ENCODE data around the gene SPINK14. TPM values are rescaled to one million over a fixed set of nuclear protein-coding genes. Genes with fewer than 3 reads are reported as not detected.

Gene SPINK14
- total and polyA plus RNA-seq, 2 donors (not counting 3 experiments of a cell fraction or from before 2014, with no cell fraction given) = not detected

DNA sequence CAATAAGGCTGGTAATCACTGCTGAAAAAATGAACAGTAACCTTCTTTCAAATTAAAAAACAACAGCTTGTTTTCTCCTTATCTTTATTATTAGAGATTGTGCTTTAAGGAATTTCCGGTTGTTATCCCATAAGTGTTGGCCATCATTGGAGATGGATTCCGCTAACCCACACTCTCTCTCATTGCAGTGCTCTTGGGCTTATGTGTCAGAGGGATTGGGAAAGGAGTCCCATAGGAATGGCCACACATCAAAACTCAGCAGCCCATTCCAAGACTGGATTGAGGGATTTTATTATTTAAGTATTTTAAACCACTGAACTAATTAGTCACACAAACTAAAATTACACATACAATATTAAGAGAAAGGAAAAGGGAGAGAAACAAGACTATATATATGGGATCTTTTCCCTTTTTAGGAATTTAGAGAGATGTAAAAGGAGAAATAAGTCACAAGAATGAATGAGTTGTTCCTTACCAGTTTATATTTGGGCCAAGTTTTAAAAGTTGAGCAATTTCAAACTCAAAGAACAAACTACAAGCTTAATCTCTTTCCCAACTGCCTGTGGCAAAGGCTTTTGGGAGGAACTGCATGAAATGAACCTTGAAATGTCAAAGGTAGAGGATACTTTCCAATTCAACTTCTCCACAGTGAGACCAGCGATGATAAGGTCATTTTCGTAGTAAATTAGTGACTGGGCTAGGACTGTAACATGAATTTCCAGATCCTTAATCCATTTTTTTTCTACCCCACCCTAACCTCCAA is 36.9 kb downstream of the SPINK14 start:
- H3K79me2 ChIP-seq (ENCODE audit: control insufficient read depth, insufficient read depth, low read length) = no peaks in the 10 kb centered on the region
- H3K36me3 ChIP-seq (ENCODE audit: control insufficient read depth in 2 of 2, extremely low read depth in 1 of 2, insufficient read depth in 2 of 2, low read length in 2 of 2) = no peaks in the 10 kb centered on the region
- ChIA-PET POLR2A (no interaction called here), CTCF (interaction anchor here (1.4 kb wide), 1 partner anchor 170 kb away, joined by 5 read pairs; no protein-coding TSS in a partner anchor)
- FAIRE-seq = no peak
- H3K9me1 ChIP-seq (replicated peaks; ENCODE audit: control insufficient read depth, extremely low read depth, insufficient read depth, low read length) = no peaks in the 10 kb centered on the region
- no peak overlapping the region for H2AFZ ChIP-seq (ENCODE audit: low read depth, low read length)
- no peak for DNase-seq (ENCODE audit: low read depth, low spot score)
- H4K20me1 ChIP-seq (replicated peaks; ENCODE audit: control insufficient read depth, extremely low read depth, insufficient read depth, low read length) = no peaks in the 10 kb centered on the region
- BruUV-seq (replicated peaks) = no TSS peak
- H3K9me3 ChIP-seq (replicated peaks; ENCODE audit: control insufficient read depth, insufficient read depth, low read length) = no peaks in the 10 kb centered on the region
- H3K4me1 ChIP-seq (ENCODE audit: control insufficient read depth, extremely low read depth, insufficient read depth, low read length) = no peaks in the 10 kb centered on the region
- TF ChIP-seq CTCF (IDR thresholded peaks at IDR 0.05; ENCODE audit: extremely low read depth in 1 of 2, insufficient read depth in 1 of 2, low read depth in 1 of 2, low read length in 2 of 2) (no peak), FOS (IDR thresholded peaks at IDR 0.05; ENCODE audit: borderline replicate concordance, insufficient read depth, low read length) (no peak)
- H3K9ac ChIP-seq (replicated peaks; ENCODE audit: extremely low read depth, insufficient read depth, low read length) = no peak overlapping the region
- no peak overlapping the region for H3K27ac ChIP-seq (ENCODE audit: insufficient read depth, low read depth, low read length)
- no peak overlapping the region for H3K4me3 ChIP-seq (replicated peaks in 1 of 3; ENCODE audit: insufficient read depth in 1 of 3, low read depth in 1 of 3, low read length in 3 of 3)
- intact Hi-C loops (cut with micrococcal nuclease) = no loop called here
- no peak overlapping the region for H3K4me2 ChIP-seq (ENCODE audit: insufficient read depth, low read length)
- dilution Hi-C loops (cut with MboI; ENCODE audit: extremely low pct_ligation_motif_present, low sequenced_read_pairs) = no loop called here
- H3K27me3 ChIP-seq (ENCODE audit: control insufficient read depth in 2 of 2, insufficient read depth in 2 of 2, low read length in 2 of 2) = no peaks in the 10 kb centered on the region

GRCh38 chr5:148205865-148206264 is 37.5 kb downstream of the SPINK14 start:
- POLR2A ChIA-PET = no interaction called here

More at GRCh38 chr5:148205865-148206264, 37.5 kb downstream of the SPINK14 start:
- Histone ChIP-seq H4K20me1 (replicated peaks; ENCODE audit: control insufficient read depth, extremely low read depth, insufficient read depth, low read length) (no peaks in the 10 kb centered on the region), H3K27me3 (ENCODE audit: control insufficient read depth in 2 of 2, insufficient read depth in 2 of 2, low read length in 2 of 2) (no peaks in the 10 kb centered on the region), H3K4me2 (ENCODE audit: insufficient read depth, low read length) (no peak overlapping the region), H3K9ac (replicated peaks; ENCODE audit: extremely low read depth, insufficient read depth, low read length) (no peak overlapping the region), H3K9me3 (replicated peaks; ENCODE audit: control insufficient read depth, insufficient read depth, low read length) (no peaks in the 10 kb centered on the region), H3K4me1 (ENCODE audit: control insufficient read depth, extremely low read depth, insufficient read depth, low read length) (no peaks in the 10 kb centered on the region), H3K79me2 (ENCODE audit: control insufficient read depth, insufficient read depth, low read length) (no peaks in the 10 kb centered on the region), H2AFZ (ENCODE audit: low read depth, low read length) (no peak overlapping the region), H3K4me3 (replicated peaks in 1 of 3; ENCODE audit: insufficient read depth in 1 of 3, low read depth in 1 of 3, low read length in 3 of 3) (no peak overlapping the region), H3K9me1 (replicated peaks; ENCODE audit: control insufficient read depth, extremely low read depth, insufficient read depth, low read length) (no peaks in the 10 kb centered on the region), H3K27ac (ENCODE audit: insufficient read depth, low read depth, low read length) (no peak overlapping the region), H3K36me3 (ENCODE audit: control insufficient read depth in 2 of 2, extremely low read depth in 1 of 2, insufficient read depth in 2 of 2, low read length in 2 of 2) (no peaks in the 10 kb centered on the region)
- TF ChIP-seq EZH2 (IDR thresholded peaks at IDR 0.05; ENCODE audit: borderline replicate concordance, low read depth, low read length, severe bottlenecking) = no peak
- no peak for TF ChIP-seq MAX (IDR thresholded peaks at IDR 0.05; ENCODE audit: insufficient read depth, insufficient read length)
- no peak for TF ChIP-seq GATA2 (IDR thresholded peaks at IDR 0.05; ENCODE audit: insufficient read depth, insufficient read length, low read depth, low read length)
- TF ChIP-seq CTCF (IDR thresholded peaks at IDR 0.05; ENCODE audit: extremely low read depth in 1 of 2, insufficient read depth in 1 of 2, low read depth in 1 of 2, low read length in 2 of 2) = no peak
- no peak for TF ChIP-seq MYC (IDR thresholded peaks at IDR 0.05; ENCODE audit: low read depth, low read length)
- TF ChIP-seq POLR2A (IDR thresholded peaks at IDR 0.05; ENCODE audit: low read depth, low read length) = no peak
- TF ChIP-seq JUN (IDR thresholded peaks at IDR 0.05; ENCODE audit: borderline replicate concordance, insufficient read depth, insufficient read length, low read depth) = no peak
- CTCF ChIA-PET = no interaction called here
- dilution Hi-C loops (cut with MboI; ENCODE audit: extremely low pct_ligation_motif_present, low sequenced_read_pairs) (no loop called here), intact Hi-C loops (cut with micrococcal nuclease) (no loop called here)
- no peak for DNase-seq (ENCODE audit: low read depth, low spot score)
- no peak for FAIRE-seq
- no TSS peak for BruUV-seq (replicated peaks)
